Keratinocyte (primary cell): Measurements from ENCODE around the gene CFAP70.

Experiments
- CTCF ChIP-seq, 3 experiments: IDR thresholded peaks in 1 of 3; conservative IDR thresholded peaks in 1 of 3; optimal IDR thresholded peaks in 1 of 3; 2 replicates in 2 of 3; 3 replicates in 1 of 3; pipeline versions ENCODE3 to v1.5.1; 2011; ENCODE audit warnings: low read length in 3 of 3, mild to moderate bottlenecking in 3 of 3, moderate library complexity in 2 of 3, control low read depth in 1 of 3, inconsistent platforms in 1 of 3; ENCODE audit not compliant: insufficient read depth in 2 of 3; ENCODE audit errors: extremely low read depth in 1 of 3
- EZH2 ChIP-seq: IDR thresholded peaks from one replicate; pipeline ENCODE4 v1.6.1; 2012; ENCODE audit warnings: inconsistent platforms, mild to moderate bottlenecking, low read length, moderate library complexity

DNA sequence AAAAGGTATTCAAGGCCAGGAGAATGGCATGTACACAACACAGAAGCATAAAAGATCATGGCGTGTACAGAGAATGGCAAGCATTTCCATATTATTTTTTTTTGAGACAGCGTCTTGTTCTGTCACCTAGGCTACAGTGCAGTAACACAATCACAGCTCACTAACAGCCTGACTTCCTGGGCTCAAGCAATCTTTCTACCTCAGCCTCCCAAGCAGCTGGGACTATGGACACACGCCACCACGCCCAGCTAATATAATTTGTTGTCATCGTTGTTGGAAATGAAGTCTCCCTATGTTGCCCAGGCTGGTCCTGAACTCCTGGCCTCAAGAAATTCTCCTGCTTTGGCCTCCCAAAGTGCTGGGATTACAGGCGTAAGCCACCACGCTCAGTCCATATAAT lies 27.9 kb upstream of the CFAP70 start:
- TF ChIP-seq CTCF (optimal IDR thresholded peaks at IDR 0.05 in 1 of 3, IDR thresholded peaks at IDR 0.05 in 1 of 3, conservative IDR thresholded peaks at IDR 0.05 in 1 of 3; ENCODE audit: extremely low read depth in 1 of 3, insufficient read depth in 2 of 3, low read length in 3 of 3), result no peak
- no peak for TF ChIP-seq EZH2
